HepG2 (cell line): Measurements from ENCODE around the gene GPSM1. TPM values are rescaled to one million over a fixed set of nuclear protein-coding genes. Genes with fewer than 3 reads are reported as not detected.

ENCODE experiments used
- ATF4 ChIP-seq, 2 experiments: fragments of 450-650 bp in 1 of 2; sonication (generic) in 1 of 2; formaldehyde crosslinking; IDR thresholded peaks; 2 replicates each; pipeline versions ENCODE4 v1.5.0 to v1.8.0; 2020 to 2022; ENCODE audit warnings: mild to moderate bottlenecking in 1 of 2, missing genetic modification reagents in 1 of 2
- GLMP ChIP-seq: sonication (generic); formaldehyde crosslinking; IDR thresholded peaks from 2 replicates; pipeline ENCODE4 v1.9.0; 2021; ENCODE audit warnings: missing genetic modification reagents, mild to moderate bottlenecking, borderline replicate concordance
- HINFP ChIP-seq: sonication (generic); formaldehyde crosslinking; IDR thresholded peaks from 2 replicates; pipeline ENCODE4 v1.4.0; 2020; ENCODE audit warnings: low read depth, mild to moderate bottlenecking, missing genetic modification reagents
- MTERF4 ChIP-seq: sonication (generic); formaldehyde crosslinking; IDR thresholded peaks from 2 replicates; pipeline ENCODE4 v1.8.0; 2023; ENCODE audit warnings: mild to moderate bottlenecking, missing genetic modification reagents
- STAT6 ChIP-seq: sonication (generic); formaldehyde crosslinking; IDR thresholded peaks from 2 replicates; pipeline ENCODE4 v1.4.0; 2020; ENCODE audit warnings: missing genetic modification reagents, mild to moderate bottlenecking, borderline replicate concordance
- TCF12 ChIP-seq, 2 experiments: fragments of 450-650 bp in 1 of 2; sonication (generic) in 1 of 2; formaldehyde crosslinking in 1 of 2; IDR thresholded peaks; 2 replicates each; pipeline versions ENCODE4 v1.6.1 to v1.8.0; 2017 to 2022; ENCODE audit warnings: antibody characterized with exemption in 1 of 2, mild to moderate bottlenecking in 1 of 2, missing genetic modification reagents in 1 of 2, moderate library complexity in 1 of 2
- THAP8 ChIP-seq: sonication (generic); formaldehyde crosslinking; IDR thresholded peaks from 2 replicates; pipeline ENCODE4 v1.5.1; 2020; ENCODE audit warnings: missing genetic modification reagents, mild to moderate bottlenecking, borderline replicate concordance
- ZKSCAN5 ChIP-seq: sonication (generic); formaldehyde crosslinking; IDR thresholded peaks from 2 replicates; pipeline ENCODE4 v1.5.1; 2020; ENCODE audit warnings: mild to moderate bottlenecking, missing genetic modification reagents
- ZNF275 ChIP-seq: sonication (generic); formaldehyde crosslinking; IDR thresholded peaks from 2 replicates; pipeline ENCODE4 v1.8.0; 2022; ENCODE audit warnings: missing genetic modification reagents, mild to moderate bottlenecking, inconsistent platforms, borderline replicate concordance
- ZNF333 ChIP-seq: sonication (generic); formaldehyde crosslinking; IDR thresholded peaks from 2 replicates; pipeline ENCODE4 v1.4.0; 2020; ENCODE audit warnings: mild to moderate bottlenecking, missing genetic modification reagents, borderline replicate concordance
- ZNF383 ChIP-seq: sonication (generic); formaldehyde crosslinking; IDR thresholded peaks from 2 replicates; pipeline ENCODE4 v1.4.0; 2020; ENCODE audit warnings: missing genetic modification reagents, mild to moderate bottlenecking, borderline replicate concordance
- ZSCAN21 ChIP-seq: sonication (generic); formaldehyde crosslinking; IDR thresholded peaks from 2 replicates; pipeline ENCODE4 v1.8.0; 2022; ENCODE audit warnings: mild to moderate bottlenecking, missing genetic modification reagents, moderate library complexity, borderline replicate concordance
- ZSCAN9 ChIP-seq: IDR thresholded peaks from 2 replicates; pipeline ENCODE4 v1.6.1; 2016; ENCODE audit warnings: borderline replicate concordance
- polyA plus RNA-seq, 8 experiments: library from polyadenylated mRNA; depleted of rRNA in 3 of 8; stranded (reverse) in 7 of 8; unstranded in 1 of 8; fragments of >200 nt; fragmentation: Illumina TruSeq in 4 of 8; extraction: Trizol in 4 of 8; gene quantifications; 2 replicates each; pipeline versions ENCODE4 v1.2.1 to v1.2.3, GENCODE V29; 2011 to 2016; ENCODE audit warnings: low read depth in 4 of 8, missing spikeins in 1 of 8, mixed read lengths in 1 of 8; ENCODE audit not compliant: insufficient read depth in 1 of 8
- total RNA-seq, 5 experiments: library from RNA; depleted of rRNA; stranded (reverse); fragments of >200 nt; fragmentation: Illumina TruSeq; extraction: Trizol; gene quantifications; 2 replicates each; pipeline ENCODE4 v1.2.3, GENCODE V29; 2016; ENCODE audit warnings: low read depth in 1 of 5

The GPSM1 gene
- total and polyA plus RNA-seq, 2 of the 13 experiments (the other 11 are each of a cell fraction or from before 2014, with no cell fraction given) = 1.0 to 2.4 TPM

- TF ChIP-seq ATF4 (CRISPR knock-in tag; IDR thresholded peaks at IDR 0.05) = no peak
- no peak for TF ChIP-seq TCF12 (IDR thresholded peaks at IDR 0.05)
- no peak for TF ChIP-seq TCF12 (CRISPR knock-in tag; IDR thresholded peaks at IDR 0.05)
- TF ChIP-seq GLMP (CRISPR knock-in tag) = no peak
- no peak for TF ChIP-seq STAT6
- TF ChIP-seq HINFP (CRISPR knock-in tag) = 0 out of 2 replicates have a peak, but pooled peaks have one; percentile 37
- no peak; the same call in 1 of the 2 replicates for TF ChIP-seq ZSCAN21
- no peak for TF ChIP-seq THAP8
- TF ChIP-seq ZKSCAN5 (CRISPR knock-in tag) = no peak
- TF ChIP-seq ZNF333 (CRISPR knock-in tag) = no peak
- no peak for TF ChIP-seq ZSCAN9 (CRISPR knock-in tag)
- TF ChIP-seq MTERF4 = no peak
- TF ChIP-seq ZNF275 (CRISPR knock-in tag) = no peak
- TF ChIP-seq ZNF383 = no peak
Measured at GRCh38 chr9:136297016-136297691, 30.2 kb upstream of the GPSM1 start (continued).
